MCF 10A (cell line): Measurements from ENCODE around the gene ELMO3. TPM values are rescaled to one million over a fixed set of nuclear protein-coding genes. Genes with fewer than 3 reads are reported as not detected.

ENCODE experiments used
- BruUV-seq: library from RNA; stranded (reverse); fragments of 400-500 nt; replicated peaks from 2 replicates; lab custom pipeline; 2021; lab: Mats Ljungman, UMichigan
- CTCF ChIA-PET: fragments of 300-600 bp; sonication (Branson Sonifier 250); formaldehyde crosslinking; extraction: SDS; loops from one replicate; lab custom pipeline; 2021; ENCODE audit warnings: antibody characterized with exemption, inconsistent platforms; lab: Yijun Ruan, JAX
- POLR2A ChIA-PET: fragments of 300-600, 350-650 bp; sonication (Branson Sonifier 250); formaldehyde crosslinking; extraction: SDS; loops from one replicate; lab custom pipeline; 2020; ENCODE audit warnings: antibody characterized with exemption, inconsistent platforms; lab: Yijun Ruan, JAX
- DNase-seq: peaks from one replicate; pipeline ENCODE4 v3.0.0-alpha.2; 2018; ENCODE audit not compliant: unreplicated experiment
- H3K27ac Mint-ChIP-seq: one replicate; pipeline ENCODE4 v1.8.0; 2022; ENCODE audit warnings: mild to moderate bottlenecking, low read depth, mixed read lengths; ENCODE audit not compliant: unreplicated experiment
- H3K27me3 Mint-ChIP-seq: one replicate; pipeline ENCODE4 v1.8.0; 2022; ENCODE audit warnings: mixed read lengths; ENCODE audit not compliant: insufficient read depth, unreplicated experiment
- H3K36me3 Mint-ChIP-seq: one replicate; pipeline ENCODE4 v1.8.0; 2022; ENCODE audit warnings: mild to moderate bottlenecking, moderate library complexity, mixed read lengths; ENCODE audit not compliant: insufficient read depth, unreplicated experiment
- H3K4me1 Mint-ChIP-seq: one replicate; pipeline ENCODE4 v1.8.0; 2022; ENCODE audit warnings: mixed read lengths; ENCODE audit not compliant: insufficient read depth, unreplicated experiment
- H3K4me3 Mint-ChIP-seq: one replicate; pipeline ENCODE4 v1.8.0; 2022; ENCODE audit warnings: mild to moderate bottlenecking, moderate library complexity, mixed read lengths; ENCODE audit not compliant: unreplicated experiment
- H3K9me3 Mint-ChIP-seq: one replicate; pipeline ENCODE4 v1.8.0; 2022; ENCODE audit warnings: mixed read lengths; ENCODE audit not compliant: unreplicated experiment
- CTCF ChIP-seq: fragments of 200-600 bp; IDR thresholded peaks from one replicate; pipeline ENCODE4 v1.8.0; 2022; ENCODE audit warnings: antibody characterized with exemption, mild to moderate bottlenecking; ENCODE audit not compliant: unreplicated experiment
- intact Hi-C: fragments of 100-400 bp; cut with micrococcal nuclease; formaldehyde crosslinking; loops from 2 replicates; pipeline ENCODE4 v1.14.1; 2022
- total RNA-seq: library from RNA; stranded (reverse); gene quantifications from 2 replicates; pipeline ENCODE4 v1.2.3, GENCODE V29; 2022

Gene ELMO3
- total RNA-seq, 1 experiment from 2014 or later, result 12.0 TPM

- peak; percentile 88 for DNase-seq
- ChIA-PET CTCF (interaction anchor here (0.5 to 1.2 kb wide), 5 partner anchors 21 to 393 kb away, joined by 3 to 4 read pairs (median 3); partner anchors contain the start of gene ELMO3), POLR2A (interaction anchor here (0.5 to 6.5 kb wide), 11 partner anchors 8 to 369 kb away, joined by 3 to 94 read pairs (median 6); partner anchors contain the start of genes E2F4, FBXL8, NOL3 and TMEM208)
- intact Hi-C loops, result no loop called here
- Mint-ChIP-seq H3K9me3 (no peaks in the 10 kb centered on the region), H3K36me3 (peaks cover 26% of the 10 kb centered on the region), H3K4me1 (peaks cover 39% of the 10 kb centered on the region), H3K4me3 (peak overlapping the region; percentile 67), H3K27ac (peak overlapping the region; percentile 17), H3K27me3 (no peaks in the 10 kb centered on the region)
- no TSS peak for BruUV-seq
- no peak for TF ChIP-seq CTCF
Observed at GRCh38 chr16:67177743-67178699, 20.9 kb upstream of the ELMO3 start.

- intact Hi-C loops, result loop anchor here (5.0 kb wide), 1 partner anchor 282 kb away; no protein-coding TSS in a partner anchor
- Mint-ChIP-seq H3K4me1 (peaks cover 31% of the 10 kb centered on the region), H3K9me3 (no peaks in the 10 kb centered on the region), H3K4me3 (no peak overlapping the region), H3K27me3 (no peaks in the 10 kb centered on the region), H3K27ac (no peak overlapping the region), H3K36me3 (peaks cover 26% of the 10 kb centered on the region)
- ChIA-PET CTCF (no interaction called here), POLR2A (interaction anchor here (0.7 to 1.7 kb wide), 4 partner anchors 10 to 237 kb away, joined by 3 to 6 read pairs (median 3); partner anchors contain the start of gene NOL3)
- no TSS peak for BruUV-seq
- no peak for DNase-seq
- TF ChIP-seq CTCF, result peak; percentile 2
Observed at GRCh38 chr16:67179421-67180080, 19.4 kb upstream of the ELMO3 start.

GRCh38 chr16:67180166-67180565, 18.8 kb upstream of the ELMO3 start:
- ChIA-PET POLR2A (interaction anchor here (1.1 kb wide), 1 partner anchor 152 kb away, joined by 3 read pairs; no protein-coding TSS in a partner anchor), CTCF (interaction anchor here (2.0 kb wide), 1 partner anchor 19 kb away, joined by 10 read pairs; the partner anchor contains the start of genes FBXL8 and TRADD)
- Mint-ChIP-seq H3K27me3 (no peaks in the 10 kb centered on the region), H3K4me3 (no peak overlapping the region), H3K9me3 (no peaks in the 10 kb centered on the region), H3K4me1 (peaks cover 33% of the 10 kb centered on the region), H3K27ac (no peak overlapping the region), H3K36me3 (peaks cover 20% of the 10 kb centered on the region)
- TF ChIP-seq CTCF, result no peak
- no TSS peak for BruUV-seq
- no peak for DNase-seq
- intact Hi-C loops, result loop anchor here (5.0 kb wide), 1 partner anchor 283 kb away; no protein-coding TSS in a partner anchor
